CD4-positive, CD25-positive, alpha-beta regulatory T cell (primary cell): ENCODE data around the gene RAVER1. TPM values are rescaled to one million over a fixed set of nuclear protein-coding genes. Genes with fewer than 3 reads are reported as not detected.

Experiments used
- ATAC-seq, 2 donors: fragments of 150-1000 bp; cut with Tn5 transposase; one replicate each; pipeline ENCODE4 v1.10.0; 2021; ENCODE audit warnings: low read depth in 2 of 2, moderate number of reproducible peaks in 2 of 2, moderate library complexity in 1 of 2
- DNase-seq, 3 donors: peaks; one replicate each; pipeline versions ENCODE4 v3.0.0 to v3.0.0-alpha.2; 2012 to 2022; ENCODE audit warnings: mixed read lengths in 1 of 3
- H3K27ac ChIP-seq: one replicate; pipeline ENCODE4 v1.7.0; 2013; ENCODE audit warnings: mild to moderate bottlenecking, low read length; ENCODE audit not compliant: insufficient read depth, poor library complexity, severe bottlenecking
- H3K27me3 ChIP-seq: one replicate; pipeline ENCODE4 v1.7.0; 2013; ENCODE audit warnings: low read length; ENCODE audit not compliant: control insufficient read depth, insufficient read depth
- H3K36me3 ChIP-seq: one replicate; pipeline ENCODE4 v1.7.0; 2013; ENCODE audit warnings: mild to moderate bottlenecking, low read length, moderate library complexity; ENCODE audit not compliant: control insufficient read depth, insufficient read depth
- H3K4me1 ChIP-seq: 2 replicates; pipeline ENCODE4 v1.7.0; 2013; ENCODE audit warnings: mild to moderate bottlenecking, low read length; ENCODE audit not compliant: insufficient read depth, control insufficient read depth, poor library complexity, severe bottlenecking
- H3K4me3 ChIP-seq: one replicate; pipeline ENCODE4 v1.7.0; 2013; ENCODE audit warnings: low read depth, mild to moderate bottlenecking, low read length, moderate library complexity
- H3K9me3 ChIP-seq, 2 experiments: 1 replicate in 1 of 2; 2 replicates in 1 of 2; pipeline ENCODE4 v1.7.0; 2013; ENCODE audit warnings: low read length in 2 of 2, mild to moderate bottlenecking in 1 of 2, moderate library complexity in 1 of 2; ENCODE audit not compliant: control insufficient read depth in 2 of 2
- H3K27ac Mint-ChIP-seq, 3 donors: one replicate each; pipeline ENCODE4 v1.8.0; 2020 to 2022; ENCODE audit warnings: mild to moderate bottlenecking in 3 of 3, mixed read lengths in 3 of 3, moderate library complexity in 2 of 3
- H3K27me3 Mint-ChIP-seq: one replicate; pipeline ENCODE4 v1.8.0; 2022; ENCODE audit warnings: mild to moderate bottlenecking, mixed read lengths
- H3K36me3 Mint-ChIP-seq: one replicate; pipeline ENCODE4 v1.8.0; 2020; ENCODE audit warnings: mixed read lengths
- H3K4me1 Mint-ChIP-seq, 4 donors: one replicate each; pipeline ENCODE4 v1.8.0; 2020 to 2022; ENCODE audit warnings: mixed read lengths in 4 of 4, mild to moderate bottlenecking in 1 of 4
- H3K4me3 Mint-ChIP-seq, 4 donors: one replicate each; pipeline ENCODE4 v1.8.0; 2020 to 2022; ENCODE audit warnings: mild to moderate bottlenecking in 4 of 4, mixed read lengths in 4 of 4, moderate library complexity in 3 of 4
- H3K9me3 Mint-ChIP-seq, 7 donors: one replicate each; pipeline ENCODE4 v1.8.0; 2020 to 2022; ENCODE audit warnings: mixed read lengths in 7 of 7, mild to moderate bottlenecking in 3 of 7, moderate library complexity in 2 of 7
- polyA plus RNA-seq, 4 donors: library from polyadenylated mRNA; unstranded; fragments of 300-500 nt; fragmentation: Illumina TruSeq; gene quantifications; one replicate each; pipeline ENCODE4 v1.2.3, GENCODE V29; 2021
- total RNA-seq: library from RNA; stranded (reverse); gene quantifications from one replicate; pipeline ENCODE4 v1.2.3, GENCODE V29; 2022

RAVER1 gene
- total and polyA plus RNA-seq, 5 donors from 2014 or later: 10.6 to 39.0 (median 10.8) TPM

DNA sequence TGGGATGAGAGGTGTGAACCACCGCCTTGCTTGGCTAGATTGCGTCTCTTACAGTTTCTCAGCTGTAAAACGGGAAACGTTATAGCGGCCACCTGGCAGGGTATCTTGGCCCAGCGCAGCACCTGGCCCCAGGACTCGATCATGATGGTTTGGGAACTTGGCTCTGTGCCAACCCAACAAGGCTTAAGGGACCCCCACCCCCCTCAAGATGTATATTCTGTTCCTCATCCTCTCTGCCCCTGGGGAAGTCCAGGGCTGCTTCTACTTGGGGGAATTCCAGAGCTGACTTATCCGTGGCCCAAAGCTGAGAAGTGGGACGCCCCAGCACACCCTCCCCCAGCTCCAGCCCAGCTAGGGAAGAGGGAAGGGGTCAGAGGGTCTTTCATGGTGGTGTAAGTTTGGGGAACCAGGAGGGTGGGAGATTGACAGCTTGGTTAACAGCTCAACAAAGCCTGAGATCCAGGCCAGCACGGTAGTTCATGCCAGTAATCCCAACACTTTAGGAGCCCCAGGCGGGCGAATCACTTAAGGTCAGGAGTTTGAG lies 61.7 kb downstream of the RAVER1 start:
- H3K9me3 Mint-ChIP-seq: no peaks in the 10 kb centered on the region
- Histone ChIP-seq H3K4me1 (peaks cover 29% of the 10 kb centered on the region), H3K36me3 (peaks cover 2% of the 10 kb centered on the region), H3K4me3 (peak overlapping the region; percentile 57), H3K27ac (peak overlapping the region; percentile 92), H3K9me3 (no peaks in the 10 kb centered on the region), H3K27me3 (no peaks in the 10 kb centered on the region)
- H3K27ac Mint-ChIP-seq: peak overlapping the region; percentile 82 to 92 (median 90)
- H3K4me1 Mint-ChIP-seq: peaks cover 7 to 47% (median 24%) of the 10 kb centered on the region in 4 donors
- H3K27me3 Mint-ChIP-seq: peaks cover 6% of the 10 kb centered on the region
- ATAC-seq (peak in 1 of 2 donors; percentile 3), DNase-seq (peak in 2 of 3 donors; percentile 29 to 36)
- H3K4me3 Mint-ChIP-seq: peak overlapping the region; percentile 88 to 96 (median 92)
- H3K36me3 Mint-ChIP-seq: peaks cover 4% of the 10 kb centered on the region

GRCh38 chr19:10270616-10271394 lies 62.5 kb downstream of the RAVER1 start, which contains the start of gene ICAM1:
Gene ICAM1, plus strand, starts transcription at chr19:10271120. Its CDS starts 40 bp downstream, at chr19:10271160.
- H3K4me3 Mint-ChIP-seq: peak within 1 kb of the TSS; percentile 88 to 96 (median 92)
- H3K4me1 ChIP-seq: peaks cover 29% of the 10 kb centered on the region
- ATAC-seq (peak; percentile 63 to 64), DNase-seq (peak; percentile 61 to 88 (median 67))
- peaks cover 6% of the 10 kb centered on the region for H3K27me3 Mint-ChIP-seq
- peaks cover 7 to 47% (median 24%) of the 10 kb centered on the region in 4 donors for H3K4me1 Mint-ChIP-seq
- H3K36me3 Mint-ChIP-seq: peaks cover 4% of the 10 kb centered on the region
- H3K9me3 ChIP-seq: no peaks in the 10 kb centered on the region
- H3K27ac Mint-ChIP-seq: peak within 1 kb of the TSS; percentile 82 to 92 (median 90)
- no peaks in the 10 kb centered on the region for H3K9me3 Mint-ChIP-seq
- peak within 1 kb of the TSS; percentile 92 for H3K27ac ChIP-seq
- no peaks in the 10 kb centered on the region for H3K27me3 ChIP-seq
- peak within 1 kb of the TSS; percentile 72 for H3K4me3 ChIP-seq
- H3K36me3 ChIP-seq: peaks cover 2% of the 10 kb centered on the region

GRCh38 chr19:10270180-10270615 lies 63.1 kb downstream of the RAVER1 start:
- Mint-ChIP-seq H3K4me1 (peaks cover 7 to 47% (median 24%) of the 10 kb centered on the region in 4 donors), H3K36me3 (peaks cover 4% of the 10 kb centered on the region), H3K27ac (peak overlapping the region; percentile 82 to 92 (median 90)), H3K27me3 (peaks cover 6% of the 10 kb centered on the region), H3K9me3 (no peaks in the 10 kb centered on the region), H3K4me3 (peak overlapping the region; percentile 88 to 96 (median 92))
- peak overlapping the region; percentile 72 for H3K4me3 ChIP-seq
- H3K27me3 ChIP-seq: no peaks in the 10 kb centered on the region
- H3K27ac ChIP-seq: peak overlapping the region; percentile 92
- no peaks in the 10 kb centered on the region for H3K9me3 ChIP-seq
- H3K36me3 ChIP-seq: peaks cover 2% of the 10 kb centered on the region
- H3K4me1 ChIP-seq: peaks cover 29% of the 10 kb centered on the region
- DNase-seq: peak; percentile 49 to 77 (median 62)
- peak; percentile 41 to 54 for ATAC-seq

DNA sequence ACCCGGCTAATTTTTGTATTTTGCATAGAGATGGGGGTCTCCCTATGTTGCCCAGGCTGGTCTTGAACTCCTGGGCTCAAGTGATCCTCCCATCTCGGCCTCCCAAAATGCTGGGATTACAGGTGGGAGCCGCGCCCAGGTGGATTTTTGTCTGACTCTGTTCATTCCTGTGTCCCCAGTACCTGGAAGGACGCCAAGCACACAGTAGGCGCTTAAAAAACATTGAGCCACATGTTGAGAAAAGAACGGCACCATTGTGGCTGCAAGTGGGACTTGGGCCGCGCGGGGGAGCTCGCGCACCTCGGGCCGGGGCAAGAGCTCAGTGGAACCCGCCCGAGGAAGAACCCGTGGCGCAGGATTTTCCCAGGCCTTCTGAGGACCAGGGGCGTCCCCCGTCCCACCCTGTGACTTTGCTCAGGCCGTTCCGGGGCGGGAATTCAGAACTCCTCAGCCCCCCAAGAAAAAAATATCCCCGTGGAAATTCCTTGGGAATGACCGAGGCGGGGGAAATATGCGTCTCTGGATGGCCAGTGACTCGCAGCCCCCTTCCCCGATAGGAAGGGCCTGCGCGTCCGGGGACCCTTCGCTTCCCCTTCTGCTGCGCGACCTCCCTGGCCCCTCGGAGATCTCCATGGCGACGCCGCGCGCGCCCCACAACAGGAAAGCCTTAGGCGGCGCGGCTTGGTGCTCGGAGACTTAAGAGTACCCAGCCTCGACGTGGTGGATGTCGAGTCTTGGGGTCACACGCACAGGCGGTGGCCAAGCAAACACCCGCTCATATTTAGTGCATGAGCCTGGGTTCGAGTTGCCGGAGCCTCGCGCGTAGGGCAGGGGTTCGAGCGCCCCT lies 63.8 kb downstream of the RAVER1 start:
- Histone ChIP-seq H3K9me3 (no peaks in the 10 kb centered on the region), H3K4me3 (peak overlapping the region; percentile 26), H3K27ac (peak overlapping the region; percentile 92), H3K27me3 (no peaks in the 10 kb centered on the region), H3K4me1 (peaks cover 29% of the 10 kb centered on the region), H3K36me3 (no peaks in the 10 kb centered on the region)
- H3K4me3 Mint-ChIP-seq: peak overlapping the region; percentile 88 to 96 (median 92)
- peak; percentile 75 to 86 (median 85) for DNase-seq
- peak overlapping the region; percentile 60 to 92 (median 90) for H3K27ac Mint-ChIP-seq
- no peaks in the 10 kb centered on the region for H3K9me3 Mint-ChIP-seq
- peaks cover 6% of the 10 kb centered on the region for H3K27me3 Mint-ChIP-seq
- peaks cover 6 to 41% (median 21%) of the 10 kb centered on the region in 4 donors for H3K4me1 Mint-ChIP-seq
- peak; percentile 55 to 62 for ATAC-seq
- H3K36me3 Mint-ChIP-seq: peaks cover under 1% of the 10 kb centered on the region

DNA sequence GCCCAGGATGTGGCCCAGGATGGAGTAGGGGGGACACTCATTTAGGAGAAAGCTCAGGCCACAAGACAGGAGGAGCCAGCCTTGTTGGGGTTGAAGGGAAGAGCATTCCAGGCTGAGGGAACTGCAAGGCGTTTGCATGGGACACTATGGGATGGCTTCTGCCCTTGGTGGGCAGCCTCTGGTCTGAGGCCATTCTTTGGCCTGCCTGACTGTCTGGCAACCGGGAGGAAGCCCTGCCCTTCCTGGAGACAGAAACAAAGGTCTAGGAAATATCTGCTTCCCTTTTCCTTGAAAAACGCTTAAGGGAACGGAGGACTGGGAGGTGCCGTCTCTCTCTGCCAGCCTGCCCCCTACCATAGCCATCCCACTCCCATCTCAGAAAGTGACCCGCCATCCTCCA lies 65.3 kb downstream of the RAVER1 start:
- no peak for DNase-seq
- Histone ChIP-seq H3K9me3 (no peaks in the 10 kb centered on the region), H3K36me3 (no peaks in the 10 kb centered on the region), H3K4me1 (peaks cover 29% of the 10 kb centered on the region), H3K27me3 (no peaks in the 10 kb centered on the region), H3K4me3 (no peak overlapping the region), H3K27ac (no peak overlapping the region)
- ATAC-seq: no peak
- H3K36me3 Mint-ChIP-seq: no peaks in the 10 kb centered on the region
- H3K4me1 Mint-ChIP-seq: peaks cover 0 to 33% (median 18%) of the 10 kb centered on the region in 4 donors
- peak overlapping the region in 1 of 4 donors; percentile 94 for H3K4me3 Mint-ChIP-seq
- peaks cover 6% of the 10 kb centered on the region for H3K27me3 Mint-ChIP-seq
- H3K9me3 Mint-ChIP-seq: no peaks in the 10 kb centered on the region
- H3K27ac Mint-ChIP-seq: no peak overlapping the region

- Histone ChIP-seq H3K4me3 (no peak overlapping the region), H3K9me3 (no peaks in the 10 kb centered on the region), H3K36me3 (no peaks in the 10 kb centered on the region), H3K4me1 (peaks cover 23% of the 10 kb centered on the region), H3K27me3 (no peaks in the 10 kb centered on the region), H3K27ac (no peak overlapping the region)
- no peak overlapping the region for H3K27ac Mint-ChIP-seq
- peaks cover 6% of the 10 kb centered on the region for H3K27me3 Mint-ChIP-seq
- no peaks in the 10 kb centered on the region for H3K9me3 Mint-ChIP-seq
- peaks cover 0 to 26% (median 11%) of the 10 kb centered on the region in 4 donors for H3K4me1 Mint-ChIP-seq
- peak overlapping the region in 1 of 4 donors; percentile 60 for H3K4me3 Mint-ChIP-seq
- DNase-seq (no peak), ATAC-seq (no peak)
- no peaks in the 10 kb centered on the region for H3K36me3 Mint-ChIP-seq
These were observed 66.6 kb downstream of the RAVER1 start for GRCh38 chr19:10266706-10267105.
